ENCODE results near the gene VPS13D.

GRCh38 chr1:12415038-12415466 is 185.2 kb downstream of the VPS13D start:
- no peak for TF ChIP-seq CTCF (IDR thresholded peaks at IDR 0.05; ENCODE audit: borderline replicate concordance, extremely low read depth, low read length, poor library complexity, severe bottlenecking)
- no peak for TF ChIP-seq EZH2 (IDR thresholded peaks at IDR 0.05; ENCODE audit: borderline replicate concordance, low read depth, low read length, severe bottlenecking)
